OCI-LY7 (cell line): Measurements from ENCODE around the gene ANKRD44. TPM values are rescaled to one million over a fixed set of nuclear protein-coding genes. Genes with fewer than 3 reads are reported as not detected.

Experiments
- BruUV-seq: library from RNA; stranded (reverse); fragments of 400-500 nt; replicated peaks from 2 replicates; lab custom pipeline; 2021; lab: Mats Ljungman, UMichigan
- CTCF ChIA-PET: fragments of 300-600 bp; sonication (Branson Sonifier 250); formaldehyde crosslinking; loops from one replicate; lab custom pipeline; 2022; ENCODE audit warnings: antibody characterized with exemption; ENCODE audit not compliant: unreplicated experiment; lab: Charles Lee
- POLR2A ChIA-PET: fragments of 300-600 bp; sonication (Branson Sonifier 250); formaldehyde crosslinking; loops from one replicate; lab custom pipeline; 2022; ENCODE audit warnings: antibody characterized with exemption; lab: Charles Lee
- DNase-seq: peaks from one replicate; pipeline ENCODE4 v3.0.0-alpha.2; 2015; ENCODE audit warnings: low spot score
- H2AFZ ChIP-seq: fragments of 200-600 bp; sonication (generic), shearing (Covaris generic); 2 replicates; pipeline ENCODE4 v1.6.1; 2014; ENCODE audit warnings: mild to moderate bottlenecking, antibody characterized with exemption, low read length, moderate library complexity
- H3K27ac ChIP-seq: fragments of 200-600 bp; sonication (generic); 2 replicates; pipeline ENCODE4 v1.5.1; 2014; ENCODE audit warnings: mixed run types, low read depth, mild to moderate bottlenecking, moderate library complexity, low read length, inconsistent platforms; ENCODE audit not compliant: poor library complexity, severe bottlenecking
- H3K36me3 ChIP-seq: fragments of 200-600 bp; sonication (generic); 2 replicates; pipeline ENCODE4 v1.6.1; 2014; ENCODE audit warnings: mild to moderate bottlenecking, antibody characterized with exemption, low read length, moderate library complexity, mixed read lengths; ENCODE audit not compliant: insufficient read depth
- H3K4me1 ChIP-seq: fragments of 200-600 bp; sonication (generic); 2 replicates; pipeline ENCODE4 v1.5.1; 2014; ENCODE audit warnings: mild to moderate bottlenecking, low read length; ENCODE audit not compliant: insufficient read depth, poor library complexity, severe bottlenecking
- H3K4me2 ChIP-seq: fragments of 200-600 bp; sonication (generic); 2 replicates; pipeline ENCODE4 v1.6.1; 2014; ENCODE audit warnings: mild to moderate bottlenecking, low read length
- H3K4me3 ChIP-seq: fragments of 200-600 bp; sonication (generic); 2 replicates; pipeline ENCODE4 v1.5.1; 2014; ENCODE audit warnings: mild to moderate bottlenecking, low read depth, low read length; ENCODE audit not compliant: poor library complexity, severe bottlenecking
- H3K79me2 ChIP-seq: fragments of 200-600 bp; sonication (generic); 2 replicates; pipeline ENCODE4 v1.6.1; 2016; ENCODE audit warnings: low read depth, mild to moderate bottlenecking, low read length, moderate library complexity, mixed read lengths; ENCODE audit not compliant: insufficient read depth
- H3K9me2 ChIP-seq: fragments of 200-600 bp; sonication (generic); 2 replicates; pipeline ENCODE4 v1.6.1; 2016; ENCODE audit warnings: mild to moderate bottlenecking, low read length, mixed read lengths; ENCODE audit not compliant: insufficient read depth
- H3K9me3 ChIP-seq: fragments of 200-600 bp; sonication (generic); 2 replicates; pipeline ENCODE4 v1.6.1; 2014; ENCODE audit warnings: mild to moderate bottlenecking, mixed run types, low read length, mixed read lengths
- H4K20me1 ChIP-seq: fragments of 200-600 bp; sonication (generic); 2 replicates; pipeline ENCODE4 v1.6.1; 2014; ENCODE audit warnings: mild to moderate bottlenecking, antibody characterized with exemption, low read length, moderate library complexity, mixed read lengths; ENCODE audit not compliant: insufficient read depth
- CTCF ChIP-seq: fragments of 200-600 bp; sonication (generic); conservative IDR thresholded peaks from 2 replicates; pipeline ENCODE4 v1.5.1; 2014; ENCODE audit warnings: mild to moderate bottlenecking, antibody characterized with exemption, low read length, moderate library complexity, mixed read lengths
- EZH2phosphoT487 ChIP-seq: fragments of 200-600 bp; sonication (generic); IDR thresholded peaks from 2 replicates; pipeline ENCODE4 v1.6.1; 2018; ENCODE audit warnings: low read depth, borderline replicate concordance, mild to moderate bottlenecking, mixed run types, antibody characterized with exemption, low read length, moderate library complexity, mixed read lengths
- intact Hi-C: fragments of 100-400 bp; cut with micrococcal nuclease; formaldehyde crosslinking; loops from one replicate; pipeline ENCODE4 v1.10.0; 2022; ENCODE audit not compliant: unreplicated experiment
- total RNA-seq, 2 experiments: library from RNA; depleted of rRNA in 1 of 2; stranded (reverse); fragments of >200 nt in 1 of 2; shearing (Covaris generic) in 1 of 2; gene quantifications; 2 replicates each; pipeline ENCODE4 v1.2.3, GENCODE V29; 2014 to 2022

Gene ANKRD44
- total RNA-seq, 2 experiments from 2014 or later: 69.4 to 73.7 TPM

- TF ChIP-seq CTCF: no peak
- no peak for TF ChIP-seq EZH2phosphoT487
- intact Hi-C loops: no loop called here
- peaks cover 10% of the 10 kb centered on the region; the same call in 1 of the 2 replicates for H3K79me2 ChIP-seq
- H3K9me2 ChIP-seq: no peaks in the 10 kb centered on the region
- H3K4me3 ChIP-seq: no peak overlapping the region
- H3K27ac ChIP-seq: no peak overlapping the region
- 0 out of 2 replicates have a peak, but pooled peaks cover 3% of the 10 kb centered on the region for H3K36me3 ChIP-seq
- no peak overlapping the region for H3K4me2 ChIP-seq
- H4K20me1 ChIP-seq: no peaks in the 10 kb centered on the region
- POLR2A ChIA-PET: interaction anchor here (0.7 to 3.1 kb wide), 7 partner anchors 8 to 314 kb away, joined by 3 to 38 read pairs (median 4); no protein-coding TSS in a partner anchor
- CTCF ChIA-PET: no interaction called here
- H3K4me1 ChIP-seq: peaks cover 75% of the 10 kb centered on the region
- no peak overlapping the region for H2AFZ ChIP-seq
- BruUV-seq: no TSS peak
- no peaks in the 10 kb centered on the region for H3K9me3 ChIP-seq
- DNase-seq: no peak
These were observed 170.5 kb downstream of the ANKRD44 start for GRCh38 chr2:197140045-197140444.

GRCh38 chr2:197138506-197138905 lies 172.1 kb downstream of the ANKRD44 start:
- H3K27ac ChIP-seq: no peak overlapping the region
- ChIA-PET POLR2A (interaction anchor here (0.9 kb wide), 1 partner anchor 12 kb away, joined by 7 read pairs; no protein-coding TSS in a partner anchor), CTCF (no interaction called here)
- intact Hi-C loops: no loop called here
- H2AFZ ChIP-seq: no peak overlapping the region
- H3K4me1 ChIP-seq: peaks cover 60% of the 10 kb centered on the region
- no peak for TF ChIP-seq EZH2phosphoT487
- no peak for TF ChIP-seq CTCF
- H3K4me3 ChIP-seq: no peak overlapping the region
- H3K9me2 ChIP-seq: no peaks in the 10 kb centered on the region
- H3K36me3 ChIP-seq: peaks cover 11% of the 10 kb centered on the region
- H3K4me2 ChIP-seq: peak overlapping the region; percentile 52
- H3K79me2 ChIP-seq: no peaks in the 10 kb centered on the region; the same call in 1 of the 2 replicates
- no peaks in the 10 kb centered on the region for H3K9me3 ChIP-seq
- DNase-seq: no peak
- no peaks in the 10 kb centered on the region for H4K20me1 ChIP-seq
- no TSS peak for BruUV-seq

- DNase-seq: no peak
- Histone ChIP-seq H3K79me2 (no peaks in the 10 kb centered on the region; the same call in 1 of the 2 replicates), H3K9me3 (no peaks in the 10 kb centered on the region), H3K4me3 (no peak overlapping the region), H3K4me1 (peaks cover 62% of the 10 kb centered on the region), H2AFZ (no peak overlapping the region), H3K9me2 (no peaks in the 10 kb centered on the region), H3K36me3 (peaks cover 14% of the 10 kb centered on the region), H4K20me1 (no peaks in the 10 kb centered on the region), H3K27ac (no peak overlapping the region), H3K4me2 (peak overlapping the region; percentile 52)
- TF ChIP-seq CTCF (no peak), EZH2phosphoT487 (no peak)
- ChIA-PET POLR2A (interaction anchor here (0.6 to 4.2 kb wide), 12 partner anchors 7 to 169 kb away, joined by 3 to 45 read pairs (median 3); no protein-coding TSS in a partner anchor), CTCF (interaction anchor here (1.0 kb wide), 1 partner anchor 10 kb away, joined by 3 read pairs; no protein-coding TSS in a partner anchor)
- BruUV-seq: no TSS peak
- intact Hi-C loops: no loop called here
These were observed 172.6 kb downstream of the ANKRD44 start for GRCh38 chr2:197137826-197138477.
